Stimulated activated CD8-positive, alpha-beta memory T cell treated with anti-CD3 and anti-CD28 coated beads, Interleukin-7, amount 100 ng/mL, for 24 hours (primary cell): ENCODE measurements around the gene KRTAP10-7.
"Not testable (repeated sequence)": the region's sequence is repeated elsewhere in the genome, so short reads cannot be mapped to it uniquely, and the experiment has no call there.

Source experiments
- DNase-seq: peaks from one replicate; pipeline ENCODE4 v3.0.0-alpha.2; 2020; ENCODE audit warnings: low read depth

Gene KRTAP10-7

GRCh38 chr21:44636209-44637017 lies 36.0 kb downstream of the KRTAP10-7 start:
- DNase-seq = no peak

- DNase-seq = no peak
Observed at GRCh38 chr21:44637018-44637850, 36.8 kb downstream of the KRTAP10-7 start, which contains the start of gene KRTAP10-10. KRTAP10-10 (plus strand) TSS chr21:44637356; CDS start chr21:44637418, 62 bp downstream.

- not testable (repeated sequence) for DNase-seq
Observed at GRCh38 chr21:44637851-44638348, 37.5 kb downstream of the KRTAP10-7 start.

GRCh38 chr21:44638506-44639330 lies 38.3 kb downstream of the KRTAP10-7 start:
- DNase-seq = not testable (repeated sequence)

GRCh38 chr21:44639331-44639655 lies 38.9 kb downstream of the KRTAP10-7 start:
- DNase-seq = no peak

GRCh38 chr21:44640761-44641160 lies 40.4 kb downstream of the KRTAP10-7 start:
- no peak for DNase-seq

GRCh38 chr21:44643741-44644310 lies 43.4 kb downstream of the KRTAP10-7 start:
- DNase-seq = no peak

GRCh38 chr21:44644878-44645277 lies 44.5 kb downstream of the KRTAP10-7 start:
- DNase-seq = no peak

- not testable (repeated sequence) for DNase-seq
Observed at GRCh38 chr21:44646366-44647221, 46.2 kb downstream of the KRTAP10-7 start, which contains the start of gene KRTAP10-11. KRTAP10-11 (plus strand) TSS chr21:44646414; CDS start chr21:44646459, 45 bp downstream.

- DNase-seq = no peak
Observed at GRCh38 chr21:44647222-44647552, 46.8 kb downstream of the KRTAP10-7 start.

GRCh38 chr21:44648557-44649311 lies 48.3 kb downstream of the KRTAP10-7 start:
- DNase-seq = no peak

- DNase-seq = no peak
Observed at GRCh38 chr21:44649521-44650100, 49.2 kb downstream of the KRTAP10-7 start.

- DNase-seq = no peak
Observed at GRCh38 chr21:44650265-44650972, 50.0 kb downstream of the KRTAP10-7 start.

- no peak for DNase-seq
Observed at GRCh38 chr21:44650973-44651675, 50.7 kb downstream of the KRTAP10-7 start.
